ENCODE results near the gene SEL1L2.

DNA sequence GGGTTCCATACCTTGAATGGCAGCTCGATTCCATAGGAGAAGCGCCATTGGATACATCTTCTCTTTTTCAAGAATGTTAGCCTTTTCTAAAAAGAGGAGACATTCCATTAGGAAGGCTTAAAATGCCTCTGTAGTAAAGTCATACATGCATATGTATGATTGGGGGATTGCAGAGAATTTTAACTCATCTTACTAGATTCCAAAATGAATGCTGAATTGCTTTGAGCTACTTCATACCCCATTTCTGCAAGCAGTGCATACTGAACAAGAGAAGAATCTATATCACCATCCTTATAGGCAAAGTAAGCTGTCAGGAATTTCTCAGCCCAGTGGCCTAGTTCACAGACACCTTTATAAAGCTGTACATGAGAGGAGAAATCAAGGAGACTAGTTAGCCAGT is 125.3 kb downstream of the SEL1L2 start:
- TF ChIP-seq POLR2A (IDR thresholded peaks at IDR 0.05), result no peak
- TF ChIP-seq, protein P1, sequence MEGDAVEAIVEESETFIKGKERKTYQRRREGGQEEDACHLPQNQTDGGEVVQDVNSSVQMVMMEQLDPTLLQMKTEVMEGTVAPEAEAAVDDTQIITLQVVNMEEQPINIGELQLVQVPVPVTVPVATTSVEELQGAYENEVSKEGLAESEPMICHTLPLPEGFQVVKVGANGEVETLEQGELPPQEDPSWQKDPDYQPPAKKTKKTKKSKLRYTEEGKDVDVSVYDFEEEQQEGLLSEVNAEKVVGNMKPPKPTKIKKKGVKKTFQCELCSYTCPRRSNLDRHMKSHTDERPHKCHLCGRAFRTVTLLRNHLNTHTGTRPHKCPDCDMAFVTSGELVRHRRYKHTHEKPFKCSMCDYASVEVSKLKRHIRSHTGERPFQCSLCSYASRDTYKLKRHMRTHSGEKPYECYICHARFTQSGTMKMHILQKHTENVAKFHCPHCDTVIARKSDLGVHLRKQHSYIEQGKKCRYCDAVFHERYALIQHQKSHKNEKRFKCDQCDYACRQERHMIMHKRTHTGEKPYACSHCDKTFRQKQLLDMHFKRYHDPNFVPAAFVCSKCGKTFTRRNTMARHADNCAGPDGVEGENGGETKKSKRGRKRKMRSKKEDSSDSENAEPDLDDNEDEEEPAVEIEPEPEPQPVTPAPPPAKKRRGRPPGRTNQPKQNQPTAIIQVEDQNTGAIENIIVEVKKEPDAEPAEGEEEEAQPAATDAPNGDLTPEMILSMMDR (IDR thresholded peaks at IDR 0.05), result no peak
- TF ChIP-seq POLR2AphosphoS5 (IDR thresholded peaks at IDR 0.05), result no peak
